ENCODE measurements around the gene FCAMR. TPM values are rescaled to one million over a fixed set of nuclear protein-coding genes. Genes with fewer than 3 reads are reported as not detected.
A peak's percentile ranks its signal among the peaks of the same experiment; 100 is the strongest.

The FCAMR gene
- total and polyA plus RNA-seq, 2 experiments from 2014 or later: not detected

GRCh38 chr1:206933333-206933945 is 36.8 kb downstream of the FCAMR start:
- no peak overlapping the region for H3K4me3 ChIP-seq
- H3K27ac ChIP-seq: no peak overlapping the region
- no peaks in the 10 kb centered on the region for H3K36me3 ChIP-seq
- H3K27me3 ChIP-seq: no peaks in the 10 kb centered on the region
- H3K4me1 ChIP-seq (ENCODE audit: low read depth): no peaks in the 10 kb centered on the region
- H3K9me3 ChIP-seq (ENCODE audit: low read depth): no peaks in the 10 kb centered on the region
- DNase-seq (ENCODE audit: low read depth in 1 of 2, low spot score in 1 of 2): peak; percentile 29 to 37
- TF ChIP-seq CTCF (IDR thresholded peaks at IDR 0.05; ENCODE audit: low read depth, low read length): peak; percentile 65

DNA sequence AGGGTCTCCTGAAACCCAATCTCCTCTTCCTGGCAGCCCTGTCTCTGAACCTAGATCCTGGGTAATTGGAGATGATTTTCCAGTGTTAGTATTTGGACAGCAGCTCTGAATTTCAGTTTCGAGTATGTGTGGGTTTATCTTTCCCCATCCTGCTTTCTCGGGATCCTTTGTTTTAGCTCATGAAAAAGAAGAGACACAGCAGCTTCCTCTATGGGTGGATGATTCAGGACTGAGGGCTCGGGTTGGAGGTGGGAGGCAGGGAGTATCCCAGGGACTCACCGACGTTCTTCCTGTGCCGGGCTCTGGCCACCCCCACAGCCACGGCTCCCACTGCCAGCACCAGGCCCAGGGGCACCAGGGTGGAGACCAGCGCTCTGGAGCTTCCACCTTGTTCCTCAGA is 38.1 kb downstream of the FCAMR start:
- Histone ChIP-seq H3K4me1 (ENCODE audit: low read depth) (no peaks in the 10 kb centered on the region), H3K4me3 (no peak overlapping the region), H3K36me3 (no peaks in the 10 kb centered on the region), H3K27me3 (no peaks in the 10 kb centered on the region), H3K27ac (no peak overlapping the region), H3K9me3 (ENCODE audit: low read depth) (no peaks in the 10 kb centered on the region)
- TF ChIP-seq CTCF (IDR thresholded peaks at IDR 0.05; ENCODE audit: low read depth, low read length): no peak
- no peak for DNase-seq (ENCODE audit: low read depth in 1 of 2, low spot score in 1 of 2)

GRCh38 chr1:206931709-206932108 is 38.6 kb downstream of the FCAMR start:
- Histone ChIP-seq H3K9me3 (ENCODE audit: low read depth) (no peaks in the 10 kb centered on the region), H3K27ac (no peak overlapping the region), H3K4me3 (no peak overlapping the region), H3K27me3 (no peaks in the 10 kb centered on the region), H3K4me1 (ENCODE audit: low read depth) (no peaks in the 10 kb centered on the region), H3K36me3 (no peaks in the 10 kb centered on the region)
- peak; percentile 11 for TF ChIP-seq CTCF (IDR thresholded peaks at IDR 0.05; ENCODE audit: low read depth, low read length)
- DNase-seq (ENCODE audit: low read depth in 1 of 2, low spot score in 1 of 2): no peak

GRCh38 chr1:206930210-206930798 is 40.0 kb downstream of the FCAMR start:
- no peak overlapping the region for H3K27ac ChIP-seq
- no peak overlapping the region for H3K4me3 ChIP-seq
- DNase-seq (ENCODE audit: low read depth in 1 of 2, low spot score in 1 of 2): no peak
- H3K27me3 ChIP-seq: no peaks in the 10 kb centered on the region
- no peaks in the 10 kb centered on the region for H3K9me3 ChIP-seq (ENCODE audit: low read depth)
- TF ChIP-seq CTCF (IDR thresholded peaks at IDR 0.05; ENCODE audit: low read depth, low read length): no peak
- H3K4me1 ChIP-seq (ENCODE audit: low read depth): no peaks in the 10 kb centered on the region
- H3K36me3 ChIP-seq: no peaks in the 10 kb centered on the region

DNA sequence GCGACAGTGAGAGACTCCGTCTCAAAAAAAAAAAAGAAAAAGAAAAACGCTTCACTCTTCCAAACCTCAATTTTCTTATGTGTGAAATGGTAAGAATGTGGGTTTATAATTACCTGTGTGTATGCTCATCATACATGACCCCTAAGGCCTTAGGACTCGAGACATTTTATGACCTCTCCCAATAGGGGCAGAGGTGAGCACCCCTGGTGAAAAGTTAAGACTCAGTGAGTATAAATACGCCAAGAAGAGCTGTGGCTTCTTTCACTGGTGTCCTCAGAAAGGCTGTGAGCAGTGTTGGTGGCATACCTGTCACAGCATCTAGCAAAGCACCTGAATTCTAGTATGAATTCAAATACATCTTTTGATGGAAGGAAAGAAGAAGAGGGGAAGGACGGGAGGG is 40.7 kb downstream of the FCAMR start:
- Histone ChIP-seq H3K27ac (no peak overlapping the region), H3K27me3 (no peaks in the 10 kb centered on the region), H3K9me3 (ENCODE audit: low read depth) (no peaks in the 10 kb centered on the region), H3K4me3 (no peak overlapping the region), H3K36me3 (no peaks in the 10 kb centered on the region), H3K4me1 (ENCODE audit: low read depth) (no peaks in the 10 kb centered on the region)
- TF ChIP-seq CTCF (IDR thresholded peaks at IDR 0.05; ENCODE audit: low read depth, low read length): no peak
- no peak for DNase-seq (ENCODE audit: low read depth in 1 of 2, low spot score in 1 of 2)

Measured in cardiac muscle cell (in vitro differentiated cells and primary cell).